Measurements from ENCODE around the gene ID3.

- TF ChIP-seq CTCF (IDR thresholded peaks at IDR 0.05) (no peak), ZFX (IDR thresholded peaks at IDR 0.05; ENCODE audit: borderline replicate concordance) (no peak)
These were observed 41.7 kb downstream of the ID3 start for GRCh38 chr1:23517581-23517980.
